Spleen (tissue), 7 donors: ENCODE data around the gene FCGR2B.
A peak's percentile ranks its signal among the peaks of the same experiment; 100 is the strongest.

Experiments used
- POLR2A ChIP-seq, 3 donors: fragments of 450-650 bp; IDR thresholded peaks; one replicate each; pipeline ENCODE4 v1.5.1; 2017; ENCODE audit warnings: antibody characterized with exemption in 3 of 3, mild to moderate bottlenecking in 1 of 3
- TF ChIP-seq, protein P1 (sequence below), 11 experiments: fragments of 200-600 bp in 7 of 11; fragments of 450-650 bp in 4 of 11; sonication (generic) in 4 of 11; IDR thresholded peaks in 8 of 11; conservative IDR thresholded peaks in 3 of 11; 1 replicate in 7 of 11; 2 replicates in 4 of 11; pipeline versions ENCODE4 v1.4.0 to v1.8.0; 2016 to 2021; ENCODE audit warnings: antibody characterized with exemption in 11 of 11, inconsistent platforms in 4 of 11, mild to moderate bottlenecking in 1 of 11
- donor health status: DM: no; HTN: no; CAD: no; lungs with moderate emphysema.
- donor health status: DM: no; HTN: no; CAD: no.
- donor health status: DM: no; HTN: no; CAD: no.

DNA sequence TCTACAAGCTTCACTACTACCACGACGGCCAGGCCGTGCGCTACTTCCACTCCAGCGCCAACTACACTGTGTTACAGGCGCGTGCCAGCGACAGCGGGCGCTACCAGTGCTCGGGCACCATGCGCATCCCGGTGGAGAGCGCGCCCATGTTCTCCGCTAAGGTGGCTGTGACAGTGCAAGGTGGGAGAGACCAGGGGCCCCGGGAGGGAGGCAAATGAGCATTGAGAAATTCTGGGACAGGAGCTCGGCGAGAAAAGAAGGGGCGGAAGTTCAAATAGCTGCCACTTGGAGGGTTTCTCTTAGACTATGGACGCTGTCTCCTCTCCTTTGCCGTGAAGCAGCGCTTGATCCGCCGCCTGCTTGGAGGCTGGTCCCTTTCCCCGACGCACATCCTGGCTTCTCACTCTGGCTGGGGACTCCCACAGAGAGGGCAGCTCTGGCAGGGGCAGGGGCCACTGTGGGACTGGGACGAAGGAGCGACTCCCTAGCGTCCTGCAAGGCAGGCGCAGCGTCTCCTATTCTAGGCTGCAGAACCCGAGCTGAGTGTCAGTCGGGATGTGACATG is 63.0 kb downstream of the FCGR2B start:
- TF ChIP-seq, protein P1, sequence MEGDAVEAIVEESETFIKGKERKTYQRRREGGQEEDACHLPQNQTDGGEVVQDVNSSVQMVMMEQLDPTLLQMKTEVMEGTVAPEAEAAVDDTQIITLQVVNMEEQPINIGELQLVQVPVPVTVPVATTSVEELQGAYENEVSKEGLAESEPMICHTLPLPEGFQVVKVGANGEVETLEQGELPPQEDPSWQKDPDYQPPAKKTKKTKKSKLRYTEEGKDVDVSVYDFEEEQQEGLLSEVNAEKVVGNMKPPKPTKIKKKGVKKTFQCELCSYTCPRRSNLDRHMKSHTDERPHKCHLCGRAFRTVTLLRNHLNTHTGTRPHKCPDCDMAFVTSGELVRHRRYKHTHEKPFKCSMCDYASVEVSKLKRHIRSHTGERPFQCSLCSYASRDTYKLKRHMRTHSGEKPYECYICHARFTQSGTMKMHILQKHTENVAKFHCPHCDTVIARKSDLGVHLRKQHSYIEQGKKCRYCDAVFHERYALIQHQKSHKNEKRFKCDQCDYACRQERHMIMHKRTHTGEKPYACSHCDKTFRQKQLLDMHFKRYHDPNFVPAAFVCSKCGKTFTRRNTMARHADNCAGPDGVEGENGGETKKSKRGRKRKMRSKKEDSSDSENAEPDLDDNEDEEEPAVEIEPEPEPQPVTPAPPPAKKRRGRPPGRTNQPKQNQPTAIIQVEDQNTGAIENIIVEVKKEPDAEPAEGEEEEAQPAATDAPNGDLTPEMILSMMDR (IDR thresholded peaks at IDR 0.05 in 8 of 11, conservative IDR thresholded peaks at IDR 0.05 in 3 of 11): peak in 7 of 11 experiments; percentile 12 to 42 (median 27)
- no peak for TF ChIP-seq POLR2A (IDR thresholded peaks at IDR 0.05)
